GM12878 (cell line): ENCODE measurements around the gene CTSF.
"Not testable (repeated sequence)": the region's sequence is repeated elsewhere in the genome, so short reads cannot be mapped to it uniquely, and the experiment has no call there.

Experiments used
- CTCF ChIP-seq, 3 experiments: IDR thresholded peaks in 2 of 3; conservative IDR thresholded peaks in 1 of 3; 2 replicates each; pipeline ENCODE4 v1.5.1; 2011; ENCODE audit warnings: low read depth in 3 of 3, low read length in 3 of 3, mild to moderate bottlenecking in 3 of 3, control low read depth in 2 of 3, moderate library complexity in 2 of 3, inconsistent platforms in 1 of 3, mixed read lengths in 1 of 3; ENCODE audit not compliant: control insufficient read depth in 2 of 3, insufficient read depth in 1 of 3; ENCODE audit errors: extremely low read depth in 1 of 3
- FOXM1 ChIP-seq: IDR thresholded peaks from 2 replicates; pipeline ENCODE4 v1.6.1; 2012; ENCODE audit warnings: low read depth, mild to moderate bottlenecking, inconsistent platforms, low read length, moderate library complexity
- MTA2 ChIP-seq: fragments of 450-650 bp; IDR thresholded peaks from 2 replicates; pipeline ENCODE4 v1.6.1; 2016; ENCODE audit warnings: low read depth, mild to moderate bottlenecking, moderate library complexity
- MXI1 ChIP-seq: fragments of 150-350 bp; IDR thresholded peaks from 2 replicates; pipeline ENCODE4 v1.6.1; 2011; ENCODE audit warnings: low read depth, mild to moderate bottlenecking, inconsistent platforms, low read length, improper control_type of control experiment
- SUPT20H ChIP-seq: IDR thresholded peaks from 2 replicates; pipeline ENCODE4 v1.6.1; 2011; ENCODE audit warnings: low read depth, mild to moderate bottlenecking, low read length, moderate library complexity, borderline replicate concordance; ENCODE audit not compliant: control insufficient read depth
- TF ChIP-seq, protein P1 (sequence below): IDR thresholded peaks from 2 replicates; pipeline ENCODE4 v1.6.1; 2012; ENCODE audit warnings: low read depth, low read length, improper control_type of control experiment

DNA sequence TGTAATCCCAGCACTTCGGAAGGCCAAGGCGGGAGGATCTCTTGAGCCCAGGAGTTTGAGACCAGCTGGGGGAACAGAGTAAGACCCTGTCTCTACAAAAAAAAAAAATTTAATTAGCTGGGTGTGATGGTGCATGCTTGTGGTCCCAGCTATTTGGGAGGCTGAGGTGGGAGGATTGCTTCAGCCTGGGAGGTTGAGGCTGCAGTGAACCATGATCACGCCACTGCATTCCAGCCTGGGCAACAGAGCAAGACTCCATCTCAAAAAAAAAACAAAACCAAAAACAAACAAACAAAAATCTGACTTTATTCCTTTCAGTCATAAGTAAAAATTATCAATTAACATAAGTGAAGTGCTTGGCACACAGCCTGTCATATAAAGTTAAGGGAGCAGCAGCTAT, 38.2 kb upstream of the CTSF start:
- TF ChIP-seq SUPT20H; FOXM1; MTA2; MXI1; CTCF (IDR thresholded peaks at IDR 0.05 in 2 of 3, conservative IDR thresholded peaks at IDR 0.05 in 1 of 3; ENCODE audit: control insufficient read depth in 2 of 3, extremely low read depth in 1 of 3, insufficient read depth in 1 of 3, low read depth in 3 of 3, low read length in 3 of 3): not testable (repeated sequence)
- TF ChIP-seq, protein P1, sequence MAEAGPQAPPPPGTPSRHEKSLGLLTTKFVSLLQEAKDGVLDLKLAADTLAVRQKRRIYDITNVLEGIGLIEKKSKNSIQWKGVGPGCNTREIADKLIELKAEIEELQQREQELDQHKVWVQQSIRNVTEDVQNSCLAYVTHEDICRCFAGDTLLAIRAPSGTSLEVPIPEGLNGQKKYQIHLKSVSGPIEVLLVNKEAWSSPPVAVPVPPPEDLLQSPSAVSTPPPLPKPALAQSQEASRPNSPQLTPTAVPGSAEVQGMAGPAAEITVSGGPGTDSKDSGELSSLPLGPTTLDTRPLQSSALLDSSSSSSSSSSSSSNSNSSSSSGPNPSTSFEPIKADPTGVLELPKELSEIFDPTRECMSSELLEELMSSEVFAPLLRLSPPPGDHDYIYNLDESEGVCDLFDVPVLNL = not testable (repeated sequence)
